ENCODE results near the gene TIGD4.

TIGD4 gene

DNA sequence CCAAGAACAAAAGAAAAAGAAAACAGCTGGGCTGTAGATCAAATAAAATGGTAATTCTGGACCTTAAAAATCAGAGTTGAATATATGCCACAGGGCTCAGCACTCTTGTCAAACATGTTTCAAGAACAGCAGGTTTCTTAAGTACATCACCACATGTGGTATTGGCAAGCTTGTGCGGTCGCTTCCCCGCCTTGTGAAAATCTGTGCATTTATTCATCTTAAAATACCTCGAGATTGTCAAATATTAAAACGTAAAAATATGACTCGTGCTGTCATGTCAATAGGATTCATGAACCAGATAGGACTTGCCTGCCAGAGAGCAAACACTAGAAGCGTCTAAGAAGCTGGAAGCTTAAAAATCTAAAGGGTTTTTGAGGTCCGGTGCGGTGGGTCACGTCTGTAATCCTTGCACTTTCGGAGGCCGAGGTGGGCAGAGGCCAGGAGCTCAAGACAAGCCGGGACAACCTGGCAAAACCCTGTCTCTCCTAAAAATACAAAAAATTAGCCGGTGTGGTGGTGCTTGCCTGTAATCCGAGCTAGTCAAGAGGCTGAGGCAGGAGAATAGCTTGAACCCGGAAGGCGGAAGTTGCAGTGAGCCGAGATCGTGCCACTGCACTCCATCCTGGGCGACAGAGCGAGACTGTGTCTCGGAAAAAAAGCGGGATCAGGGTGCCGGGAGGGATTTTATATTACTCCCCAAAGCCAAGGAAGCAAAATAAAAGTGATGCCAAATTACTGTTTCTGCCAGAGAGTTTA lies 59.6 kb downstream of the TIGD4 start:
- DNase-seq, result no peak

Measured in GOT3 (cell line).